SW 1271 (cell line): ENCODE results near the gene TMIE.

Source experiments
- DNase-seq, 2 experiments: peaks; one replicate each; lab custom pipeline; 2025; lab: John Stamatoyannopoulos, UW

TMIE gene

DNA sequence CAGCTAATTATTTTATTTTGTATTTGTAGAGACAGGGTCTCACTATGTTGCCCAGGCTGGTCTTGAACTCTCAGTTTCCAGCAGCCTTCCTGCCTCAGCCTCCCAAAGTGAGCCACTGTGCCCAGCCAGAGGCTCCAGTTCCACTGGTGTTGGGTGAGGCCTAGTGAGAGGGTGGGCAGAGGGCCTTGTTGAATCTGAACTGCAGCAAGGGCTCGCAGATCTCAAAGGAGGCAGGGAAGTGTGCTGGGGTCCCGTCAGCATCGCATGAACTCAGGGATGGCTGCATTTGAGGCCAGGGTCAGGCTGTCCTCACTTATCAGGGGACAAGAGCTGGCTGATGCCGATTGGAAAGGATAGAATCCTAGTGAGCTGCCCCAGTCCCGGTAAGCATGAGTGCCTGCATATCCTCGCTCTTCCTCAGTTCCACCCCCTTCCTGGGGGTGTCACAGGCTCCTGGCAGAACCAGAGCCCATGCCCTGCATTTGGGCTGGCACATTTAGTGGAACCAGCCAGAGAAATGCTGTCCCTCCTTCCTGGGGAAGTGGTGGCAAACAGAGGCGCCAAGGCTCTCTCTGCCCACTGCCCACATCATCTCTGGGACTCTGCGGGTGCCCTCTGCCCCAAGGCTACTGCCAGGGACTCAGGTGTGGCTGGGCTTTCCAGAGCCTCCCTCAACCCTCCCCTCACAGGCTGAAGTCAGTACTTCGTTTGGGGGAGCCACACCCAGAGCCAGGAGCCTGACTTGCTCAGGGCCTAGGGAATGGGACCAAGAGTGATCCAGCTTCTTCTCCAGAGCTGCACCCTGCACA, 31.8 kb upstream of the TMIE start:
- no peak for DNase-seq

GRCh38 chr3:46670000-46670890, 30.9 kb upstream of the TMIE start:
- DNase-seq, result no peak

DNA sequence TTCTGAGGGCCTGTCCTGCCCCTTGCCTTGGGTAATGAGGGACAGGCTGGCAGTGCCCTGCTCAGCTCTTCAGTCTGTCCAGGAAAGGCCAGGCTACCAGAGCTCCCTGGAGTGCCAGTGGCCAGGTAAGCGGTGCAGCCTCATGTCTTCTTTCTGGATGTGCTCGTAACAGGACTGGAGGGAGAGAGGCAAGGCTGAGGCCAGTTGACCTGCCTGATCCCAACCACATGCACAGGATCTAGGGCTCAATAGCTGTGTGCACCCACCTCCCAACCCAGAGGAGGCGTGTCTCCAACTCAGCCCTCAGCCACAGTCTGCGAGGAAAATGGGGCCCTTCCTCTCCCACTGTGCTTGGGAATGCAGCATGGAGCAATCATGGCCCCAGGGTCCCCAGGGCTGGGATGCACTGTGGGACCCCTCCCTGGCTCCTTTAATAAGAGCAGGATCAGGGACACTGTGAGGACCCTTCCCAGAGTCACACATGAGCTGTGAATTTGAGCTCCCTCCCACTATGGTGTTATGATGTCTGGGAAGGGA, 30.2 kb upstream of the TMIE start:
- no peak for DNase-seq

- no peak for DNase-seq
These were observed 29.4 kb upstream of the TMIE start for GRCh38 chr3:46671541-46672348.

DNA sequence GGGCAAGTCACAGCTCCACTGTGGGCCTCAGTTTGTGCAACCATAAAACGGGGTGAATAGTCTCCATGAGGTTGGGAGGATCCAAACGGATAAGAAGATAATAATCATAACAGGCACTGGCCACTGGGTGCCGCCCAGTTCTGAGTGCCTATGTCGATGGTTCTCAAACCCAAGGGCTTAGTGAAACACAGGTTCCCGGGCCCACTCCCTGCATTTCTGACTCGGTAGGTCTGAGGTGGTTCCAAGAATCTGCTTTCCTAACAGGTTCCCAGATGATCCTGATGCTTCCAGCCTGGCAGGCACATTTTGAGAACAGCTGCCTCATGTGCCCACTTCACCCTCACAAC, 28.9 kb upstream of the TMIE start:
- no peak for DNase-seq

DNA sequence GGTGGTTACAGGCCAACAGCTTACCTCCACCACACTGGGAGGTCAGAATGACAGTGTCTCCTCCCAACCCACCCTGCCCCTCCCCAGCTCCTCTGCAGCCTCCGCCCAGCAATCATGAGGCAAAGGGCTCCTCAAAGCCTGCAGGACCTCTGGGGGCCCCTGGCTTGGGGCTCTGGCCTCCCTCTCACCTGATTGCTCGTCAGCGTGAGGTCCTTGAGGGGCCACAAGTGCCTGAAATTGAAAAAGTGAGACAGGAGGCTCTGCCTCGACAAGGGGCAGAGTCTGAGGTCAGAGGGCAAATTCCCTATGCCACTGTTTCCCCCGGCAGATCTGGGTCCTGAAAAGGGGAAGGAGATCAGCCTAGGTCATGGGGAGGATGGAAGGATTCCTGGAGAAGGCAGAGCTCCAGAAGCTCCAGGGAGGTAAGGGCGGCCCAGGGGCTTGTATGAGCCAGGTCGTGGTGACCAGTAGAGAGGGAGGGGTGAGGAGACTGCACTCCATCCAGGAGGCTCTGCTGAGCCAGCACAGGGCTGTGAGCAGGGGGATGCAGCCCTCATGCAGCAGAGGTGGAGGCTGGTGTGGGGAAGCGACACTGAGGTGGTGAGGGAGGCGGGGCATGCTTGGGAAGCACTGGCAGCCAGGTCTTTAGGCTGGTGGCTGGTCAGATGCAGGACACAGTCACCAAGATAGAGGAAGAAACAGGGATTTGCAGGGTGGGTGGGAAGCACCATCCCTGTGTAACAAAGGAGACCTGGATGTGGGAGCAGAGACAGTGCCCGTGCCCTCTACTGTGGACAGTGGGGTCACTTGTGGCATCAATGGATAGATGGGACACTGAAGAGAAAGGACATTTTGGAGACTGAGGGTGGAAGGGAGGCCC, 27.8 kb upstream of the TMIE start:
- DNase-seq, result no peak

- no peak for DNase-seq
These were observed 27.0 kb upstream of the TMIE start for GRCh38 chr3:46674031-46674845.

DNA sequence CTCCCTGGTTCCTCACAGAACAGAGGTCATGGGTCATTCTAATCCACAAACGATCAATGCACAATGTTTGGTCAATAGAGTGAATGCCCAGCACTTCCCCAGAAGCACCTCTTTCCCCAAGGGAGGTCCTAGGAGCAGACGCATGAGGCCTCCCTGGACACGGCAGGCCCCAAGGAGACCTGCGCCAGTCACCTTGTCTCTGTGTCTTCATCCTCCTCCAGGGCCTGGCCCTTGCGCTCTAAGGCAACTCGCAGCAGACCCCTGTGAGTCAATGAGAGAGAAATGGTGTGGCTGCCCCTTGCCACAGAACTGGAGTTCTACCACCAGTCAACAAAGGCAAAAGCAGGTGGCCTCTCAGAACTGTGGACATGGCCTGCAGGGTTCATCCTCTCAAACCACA, 25.8 kb upstream of the TMIE start:
- no peak for DNase-seq

DNA sequence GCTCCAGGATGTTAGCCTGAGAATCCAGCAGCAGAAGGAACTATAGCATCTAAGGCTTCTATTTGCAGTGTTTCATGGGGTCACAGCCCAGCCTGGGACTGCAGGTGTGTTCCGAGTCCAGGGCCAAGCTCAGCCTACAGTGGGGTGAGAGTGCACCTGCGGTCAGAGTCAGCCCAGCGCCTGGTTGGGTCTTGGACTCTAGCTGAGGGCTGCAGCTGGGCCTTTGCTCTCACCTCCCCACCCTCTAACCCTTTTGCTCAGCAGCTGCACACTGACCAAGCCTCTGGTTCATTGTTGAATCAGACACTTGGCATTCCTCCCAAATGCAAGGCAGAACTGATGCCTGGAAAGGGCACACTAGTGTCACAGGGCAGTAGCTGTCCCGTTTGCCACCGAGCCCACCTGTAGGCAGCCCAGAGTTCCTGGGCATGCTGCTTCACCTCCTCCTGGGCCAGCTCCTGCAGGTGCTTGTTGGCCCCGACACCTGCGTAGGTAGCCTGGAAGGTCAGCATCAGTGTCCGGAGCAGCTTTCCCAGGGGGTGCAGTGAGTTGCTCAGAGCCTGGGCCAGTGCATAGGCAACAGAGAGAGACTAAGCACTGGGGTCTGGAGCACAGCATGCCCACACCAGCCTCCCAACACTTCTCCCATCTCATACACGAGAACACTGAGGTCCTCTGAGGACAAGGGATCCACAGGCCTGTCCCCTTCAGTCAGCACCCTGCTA, 25.2 kb upstream of the TMIE start:
- DNase-seq, result no peak

DNA sequence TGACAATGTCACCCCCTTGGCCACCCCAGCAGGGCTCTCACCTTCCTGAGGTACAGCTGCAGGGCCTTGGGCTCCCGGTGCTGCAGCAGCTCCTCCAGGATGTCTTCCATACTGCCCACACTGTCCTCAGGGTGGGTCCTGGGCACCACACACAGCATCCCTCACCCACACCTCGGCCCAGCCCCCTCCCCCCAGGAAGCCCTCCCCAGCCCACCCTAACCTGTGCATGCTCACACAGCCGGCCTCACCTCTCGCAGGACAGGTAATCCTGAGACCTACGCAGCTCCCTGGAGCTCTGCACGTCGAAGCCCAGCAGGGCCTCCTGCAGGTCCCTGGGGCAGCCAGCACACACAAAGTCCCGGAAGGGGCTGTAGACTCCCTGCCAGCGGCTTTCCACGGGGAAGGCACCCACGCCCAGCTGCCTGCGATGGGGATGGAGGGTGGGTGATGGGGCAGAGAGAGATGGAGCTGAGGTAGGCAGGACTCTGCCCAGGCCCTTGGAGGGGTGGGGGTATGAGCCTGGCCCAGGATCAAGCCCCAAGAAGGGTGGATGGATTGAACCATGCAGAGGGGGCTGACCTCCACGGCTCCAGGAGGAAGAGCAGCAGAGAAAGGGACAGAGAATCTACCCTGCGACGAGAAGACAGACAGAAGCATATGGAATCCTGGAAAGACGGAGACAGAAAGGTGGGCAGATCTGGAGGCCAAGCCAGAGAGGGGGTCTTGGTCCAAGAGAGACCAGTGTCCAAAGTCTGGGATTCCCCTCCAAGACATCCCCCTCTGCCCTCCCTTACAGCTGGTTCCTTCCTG, 24.4 kb upstream of the TMIE start:
- no peak for DNase-seq

DNA sequence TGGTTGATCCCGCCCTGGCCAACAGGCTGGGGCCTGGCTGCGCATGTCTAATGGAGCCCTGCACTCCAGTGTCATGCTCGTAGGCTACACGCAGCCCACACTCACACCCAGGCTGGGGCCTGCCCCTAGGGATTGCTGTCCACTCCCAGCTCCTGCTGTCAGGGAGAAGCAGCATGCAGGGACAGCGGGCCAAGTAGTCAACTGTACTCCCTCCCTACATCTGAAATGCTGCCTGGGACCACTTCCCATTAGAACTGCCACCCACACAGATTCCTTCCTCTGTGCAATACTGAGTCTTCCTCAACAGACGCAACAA, 23.8 kb upstream of the TMIE start:
- DNase-seq, result no peak

DNA sequence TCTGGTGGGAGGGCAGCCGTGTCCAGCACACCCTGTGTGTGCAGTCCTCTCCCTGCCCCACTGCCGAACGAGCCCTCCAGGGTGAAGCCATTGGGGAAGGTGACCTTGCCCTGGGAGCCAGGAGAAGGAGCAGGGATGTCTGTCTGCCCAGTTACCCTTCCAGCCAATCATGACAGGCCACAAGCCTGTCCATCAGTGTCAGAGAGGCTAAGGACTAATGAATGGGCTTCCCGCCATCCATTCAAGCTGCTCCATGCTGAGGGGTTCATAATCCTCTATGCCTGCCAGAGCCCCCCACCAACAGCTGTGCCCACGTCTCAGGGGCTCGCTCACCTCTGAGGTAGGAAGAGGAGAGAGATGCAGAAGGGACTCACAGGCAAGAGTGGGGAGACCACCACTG, 22.9 kb upstream of the TMIE start:
- no peak for DNase-seq

GRCh38 chr3:46679681-46680080, 21.5 kb upstream of the TMIE start:
- DNase-seq, result no peak

DNA sequence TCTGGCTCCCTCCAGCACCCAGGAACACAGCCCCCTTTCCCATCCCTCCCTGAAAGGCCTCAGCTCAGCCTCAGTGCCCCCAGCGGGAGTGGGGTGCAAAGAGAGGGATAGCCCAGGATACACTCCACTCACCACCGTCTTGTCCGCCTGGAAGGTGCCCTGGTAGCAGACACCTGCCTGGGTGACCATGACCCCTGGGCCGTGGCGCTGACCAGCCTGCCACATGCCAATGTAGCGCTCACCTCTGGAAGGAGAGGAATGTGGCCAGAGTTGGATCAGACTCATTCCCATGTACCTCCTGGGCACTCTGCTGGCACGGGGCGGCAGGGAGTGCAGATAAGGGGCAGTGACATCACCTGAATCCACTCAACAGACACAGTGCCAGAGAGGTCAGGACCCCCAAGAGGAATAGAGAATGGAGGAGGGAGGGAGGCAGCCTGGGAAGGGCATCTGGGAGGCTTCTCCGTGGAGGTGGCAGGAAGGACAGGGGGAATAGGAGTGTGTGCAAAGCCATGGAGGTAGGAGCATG, 20.8 kb upstream of the TMIE start:
- DNase-seq, result no peak

- DNase-seq, result no peak
These were observed 19.8 kb upstream of the TMIE start for GRCh38 chr3:46681387-46681786.

GRCh38 chr3:46681856-46682540, 19.2 kb upstream of the TMIE start:
- DNase-seq, result no peak

DNA sequence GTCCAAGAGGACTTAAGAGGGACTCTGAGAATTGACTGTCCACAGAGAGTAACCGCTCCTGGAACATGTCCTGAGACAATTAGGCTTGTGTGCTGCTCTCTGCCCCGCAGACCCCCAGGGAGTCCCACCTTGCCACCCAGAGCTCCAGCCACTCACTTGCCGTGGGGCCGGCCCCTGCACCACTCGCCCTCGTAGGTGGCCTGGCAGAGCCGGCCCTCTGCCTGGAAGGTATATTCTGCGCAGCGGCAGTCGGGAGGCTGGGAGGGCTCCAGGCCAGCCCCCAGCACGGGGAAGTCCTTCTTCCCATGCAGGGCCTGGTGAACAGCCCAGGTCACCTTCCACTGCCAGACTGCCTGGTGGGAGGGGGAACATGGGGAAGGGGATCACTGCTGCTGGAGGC, 18.2 kb upstream of the TMIE start:
- no peak for DNase-seq

DNA sequence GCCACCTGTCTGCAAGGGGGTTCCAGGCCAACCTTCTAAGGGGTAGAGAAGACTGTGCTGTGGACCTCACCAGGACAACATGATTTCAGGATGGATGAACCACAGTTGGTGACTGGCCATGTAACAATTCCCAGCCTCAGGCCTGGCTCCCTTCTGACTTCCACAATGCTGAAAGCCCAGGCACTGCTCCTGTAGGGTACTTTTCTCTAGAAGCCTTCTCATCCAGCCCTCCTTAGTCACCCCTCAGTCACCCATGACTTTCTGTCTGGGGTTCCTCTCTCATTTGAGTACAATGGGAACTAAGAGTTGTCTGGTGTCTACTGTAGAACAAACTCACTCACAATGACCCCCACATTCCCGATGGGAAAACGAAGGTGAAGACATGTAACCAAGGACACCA, 16.3 kb upstream of the TMIE start:
- no peak for DNase-seq
